ENCODE measurements around the gene HOXC12.

HOXC12 gene

GRCh38 chr12:53998110-53998899 lies 43.6 kb downstream of the HOXC12 start:
- DNase-seq, result no peak

- DNase-seq, result no peak
These were observed 44.2 kb downstream of the HOXC12 start for GRCh38 chr12:53998900-53999236.

DNA sequence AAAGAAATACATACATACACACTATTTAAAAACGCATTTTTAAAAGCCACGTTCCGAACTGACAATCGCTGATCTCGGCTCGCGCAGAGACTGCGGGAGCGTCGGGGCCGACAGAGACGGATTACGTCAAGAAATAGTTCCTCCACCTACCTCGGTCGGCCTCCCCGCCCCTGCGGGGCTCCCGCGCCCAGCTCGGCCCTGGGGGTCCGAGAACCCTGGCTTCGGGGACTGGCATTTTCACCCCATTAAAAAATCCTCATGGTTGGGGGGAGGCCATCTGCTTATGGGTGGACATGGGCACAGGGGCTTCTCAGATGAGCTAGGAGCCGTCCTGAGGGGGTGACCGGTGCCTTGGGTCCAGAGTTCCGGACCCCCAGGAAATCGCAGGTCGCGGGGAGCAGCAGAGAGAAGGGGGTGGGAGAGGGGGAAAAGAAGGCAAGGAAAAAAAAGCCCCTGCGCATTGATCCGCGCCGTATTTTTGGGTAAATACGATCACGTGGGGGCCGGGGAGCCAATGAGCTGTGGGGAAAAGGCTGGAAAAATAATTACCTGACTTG lies 44.9 kb downstream of the HOXC12 start:
- no peak for DNase-seq

- DNase-seq, result no peak
These were observed 45.7 kb downstream of the HOXC12 start, which contains the start of gene HOXC9 for GRCh38 chr12:54000116-54001114. Gene HOXC9 (plus strand): TSS chr12:54000161. CDS start chr12:54000189, 28 bp downstream.

- no peak for DNase-seq
These were observed 46.8 kb downstream of the HOXC12 start for GRCh38 chr12:54001283-54002187.

- no peak for DNase-seq
These were observed 47.7 kb downstream of the HOXC12 start for GRCh38 chr12:54002278-54002914.

DNA sequence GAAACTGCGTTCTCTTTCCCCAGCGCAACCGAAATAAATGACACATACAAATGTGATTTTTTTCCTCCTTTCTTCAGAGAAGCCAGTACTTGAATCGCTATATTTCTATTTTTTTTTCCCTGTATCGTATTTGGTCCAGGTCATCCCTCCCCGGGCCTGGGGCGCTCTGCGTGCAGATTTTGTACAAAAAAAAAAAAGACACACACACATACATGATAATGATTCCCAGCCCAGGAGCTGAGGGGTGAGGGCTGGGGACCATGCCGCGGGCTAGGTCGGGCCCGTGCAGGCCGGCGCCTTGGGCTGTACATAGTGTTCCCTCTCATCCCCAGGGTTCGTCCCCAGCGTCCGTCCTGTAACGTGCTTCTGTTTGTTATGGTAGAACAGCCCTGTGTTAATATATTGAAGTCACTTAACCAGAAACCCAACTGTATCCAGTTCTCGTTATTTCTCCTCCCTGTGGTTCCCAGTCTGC lies 48.2 kb downstream of the HOXC12 start:
- no peak for DNase-seq

DNA sequence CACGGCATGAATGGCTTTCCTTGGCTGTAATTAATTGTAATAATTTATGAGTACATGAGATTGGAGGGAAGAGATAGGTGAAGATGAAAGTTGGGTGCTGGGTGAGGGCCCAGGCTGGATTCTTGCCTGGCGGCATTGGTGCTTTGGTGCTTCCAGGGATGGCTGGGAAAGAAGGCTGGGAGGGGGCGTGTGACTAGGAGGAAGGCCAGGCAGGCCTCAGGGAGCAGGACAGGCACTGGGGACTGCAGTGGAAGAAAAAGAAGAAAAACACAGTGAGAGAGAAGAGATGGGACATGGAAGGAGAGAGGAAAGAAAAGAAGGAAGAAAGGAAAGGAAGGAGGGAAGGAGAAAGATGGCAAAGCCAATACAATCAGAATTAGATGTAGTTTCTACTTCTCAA lies 48.9 kb downstream of the HOXC12 start:
- no peak for DNase-seq

DNA sequence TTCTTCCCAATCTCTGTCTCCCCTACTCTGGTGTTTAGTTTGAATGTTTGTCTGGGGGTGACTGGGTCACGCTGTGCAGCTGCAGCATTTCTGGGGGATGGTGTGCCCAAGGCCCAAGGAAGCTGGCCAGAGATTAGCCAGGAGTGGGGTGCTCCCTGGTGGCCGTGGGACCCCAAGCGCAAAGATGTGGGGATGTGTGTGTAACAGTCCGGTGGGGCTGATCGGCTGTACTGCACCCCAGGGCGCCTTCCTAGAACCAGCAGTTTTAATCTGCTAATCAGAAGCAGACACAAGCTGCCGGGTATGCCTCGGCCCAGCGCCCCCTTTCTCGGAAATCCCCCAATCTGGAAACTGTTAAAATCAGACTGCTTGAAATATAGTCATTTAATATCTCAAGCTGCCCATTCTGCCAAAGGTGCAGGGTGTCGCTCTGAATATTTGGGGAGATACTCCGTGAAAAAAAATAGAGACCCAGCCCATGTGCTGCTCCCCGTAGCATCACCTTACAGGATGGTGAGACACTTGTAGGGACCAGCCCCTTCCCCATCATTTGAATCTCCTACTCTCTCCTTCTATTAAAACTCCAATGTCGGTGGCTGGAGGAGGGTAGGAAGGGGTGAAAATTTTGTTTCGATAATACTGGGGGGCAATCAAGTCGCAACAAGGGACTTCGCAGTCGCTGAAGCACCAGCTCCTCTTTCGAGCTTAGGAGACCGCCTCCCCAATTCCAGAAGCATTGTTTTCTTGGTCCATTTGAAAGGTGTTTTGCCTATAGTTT lies 49.5 kb downstream of the HOXC12 start:
- DNase-seq, result no peak

DNA sequence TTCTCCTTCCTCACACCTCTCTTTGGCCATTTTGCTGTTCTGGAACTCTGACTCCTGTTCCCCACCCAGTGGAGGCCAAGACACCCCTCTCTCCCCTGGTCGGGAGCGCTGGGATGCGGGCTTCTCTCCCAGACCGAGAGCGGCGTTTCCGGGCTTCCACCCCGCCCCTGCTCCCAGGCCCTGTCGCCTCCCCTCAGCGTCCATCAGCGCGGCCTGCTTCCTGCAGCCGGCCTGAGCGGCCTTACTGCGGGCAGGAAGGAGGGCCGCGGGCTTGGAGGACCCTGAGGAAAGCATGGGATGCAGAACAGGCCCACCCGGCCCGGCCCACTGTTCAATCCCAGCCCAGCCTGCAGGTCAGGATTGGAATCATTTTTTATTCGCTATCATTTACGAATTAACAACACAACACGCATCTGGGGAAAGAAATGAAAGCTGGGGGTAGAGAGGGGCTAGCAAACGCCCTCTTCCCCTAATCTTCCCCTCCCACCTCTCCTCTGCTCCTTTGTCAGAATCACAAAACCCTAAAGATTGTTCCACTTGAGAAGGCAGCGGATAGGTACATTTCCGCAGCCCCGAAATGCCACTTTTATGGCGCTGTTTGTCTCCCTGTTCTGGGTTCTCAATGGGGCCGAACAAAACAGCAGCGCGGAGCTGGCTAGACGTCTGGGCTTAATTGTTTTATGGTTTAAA lies 50.3 kb downstream of the HOXC12 start:
- DNase-seq, result no peak

GRCh38 chr12:54005531-54005852 lies 50.8 kb downstream of the HOXC12 start:
- no peak for DNase-seq

DNA sequence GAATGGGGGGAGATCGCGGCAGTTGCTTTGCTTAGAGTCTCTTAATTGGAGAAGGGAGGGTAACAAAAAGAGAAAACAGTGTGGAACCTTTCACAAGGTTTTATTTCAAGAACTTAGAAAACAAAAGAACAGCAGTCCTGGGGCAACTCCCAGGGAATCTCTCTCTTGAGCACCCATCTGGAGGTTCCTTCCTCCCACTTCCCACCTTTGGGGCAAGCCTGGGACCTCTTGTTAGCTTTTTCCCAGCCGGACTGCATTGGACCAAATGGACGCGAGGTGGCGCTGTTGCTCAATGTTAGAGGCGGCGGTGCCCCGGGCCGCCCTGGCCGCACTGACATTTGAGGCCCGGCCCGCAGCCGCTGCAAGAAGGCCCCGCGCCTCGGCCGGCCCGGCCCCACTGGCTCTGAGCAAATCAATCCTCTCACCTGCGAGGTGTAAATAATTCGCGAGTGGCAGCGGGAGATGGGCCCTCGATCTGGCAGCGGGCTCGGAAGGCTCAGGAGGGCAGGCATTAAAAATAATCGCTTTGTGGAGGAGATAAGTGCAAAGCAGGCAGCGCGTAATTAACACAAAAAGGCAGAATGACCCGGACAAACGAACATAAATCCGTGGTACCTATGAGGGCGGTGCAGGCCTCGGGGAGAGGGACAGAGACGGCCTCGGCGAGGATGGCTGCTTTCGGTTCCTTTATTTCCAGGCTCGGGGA lies 51.3 kb downstream of the HOXC12 start:
- no peak for DNase-seq

DNA sequence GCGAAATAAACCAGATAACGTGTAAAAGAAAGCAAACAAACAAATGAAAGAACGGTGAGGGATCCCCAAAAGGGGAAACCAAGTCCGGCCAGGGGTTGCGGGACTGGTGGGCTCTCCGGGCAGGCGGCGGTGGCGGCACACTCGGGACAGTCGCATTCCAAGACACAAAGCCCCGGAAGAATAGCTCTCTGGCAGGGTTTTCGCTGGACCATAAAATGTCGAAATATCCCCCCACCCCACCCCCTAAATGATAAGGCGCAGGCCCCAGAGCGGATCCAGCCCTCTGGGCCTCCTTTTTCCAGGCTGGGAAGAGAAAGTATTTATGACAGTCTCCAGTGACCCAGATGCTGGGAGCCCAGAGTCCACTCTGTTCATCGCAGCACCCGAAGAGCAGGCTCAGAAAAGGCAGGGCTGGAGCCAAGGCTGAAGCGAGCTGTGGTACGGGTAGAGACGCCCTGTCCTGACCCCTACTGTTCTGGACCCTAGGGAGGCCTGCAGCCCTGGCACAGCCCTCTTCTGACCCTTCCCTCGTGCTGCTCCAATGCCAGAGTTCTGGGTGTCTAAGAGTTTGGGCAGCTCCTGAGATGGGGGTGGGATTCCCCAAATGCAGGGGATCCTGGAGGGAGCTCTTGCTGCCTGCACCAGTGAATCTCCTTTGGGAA lies 52.0 kb downstream of the HOXC12 start:
- no peak for DNase-seq

GRCh38 chr12:54007538-54008259 lies 53.0 kb downstream of the HOXC12 start:
- DNase-seq, result no peak

DNA sequence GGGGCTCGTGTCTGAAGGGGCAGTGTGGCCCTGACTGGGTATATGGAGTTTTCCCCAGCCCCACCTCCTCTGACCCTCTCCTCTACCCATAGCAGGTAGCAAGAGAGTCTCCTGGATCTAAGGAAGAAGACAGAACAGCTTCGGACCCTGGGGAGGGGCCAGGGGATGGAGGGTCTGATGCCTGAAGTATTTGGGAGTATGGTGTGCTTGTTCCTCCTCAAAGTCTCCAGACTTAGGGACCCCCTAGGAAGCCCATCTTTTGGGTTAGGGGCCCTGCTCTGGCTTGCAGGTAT lies 53.5 kb downstream of the HOXC12 start:
- no peak for DNase-seq
